Measurements from ENCODE around the gene IFNAR1.

Gene IFNAR1

DNA sequence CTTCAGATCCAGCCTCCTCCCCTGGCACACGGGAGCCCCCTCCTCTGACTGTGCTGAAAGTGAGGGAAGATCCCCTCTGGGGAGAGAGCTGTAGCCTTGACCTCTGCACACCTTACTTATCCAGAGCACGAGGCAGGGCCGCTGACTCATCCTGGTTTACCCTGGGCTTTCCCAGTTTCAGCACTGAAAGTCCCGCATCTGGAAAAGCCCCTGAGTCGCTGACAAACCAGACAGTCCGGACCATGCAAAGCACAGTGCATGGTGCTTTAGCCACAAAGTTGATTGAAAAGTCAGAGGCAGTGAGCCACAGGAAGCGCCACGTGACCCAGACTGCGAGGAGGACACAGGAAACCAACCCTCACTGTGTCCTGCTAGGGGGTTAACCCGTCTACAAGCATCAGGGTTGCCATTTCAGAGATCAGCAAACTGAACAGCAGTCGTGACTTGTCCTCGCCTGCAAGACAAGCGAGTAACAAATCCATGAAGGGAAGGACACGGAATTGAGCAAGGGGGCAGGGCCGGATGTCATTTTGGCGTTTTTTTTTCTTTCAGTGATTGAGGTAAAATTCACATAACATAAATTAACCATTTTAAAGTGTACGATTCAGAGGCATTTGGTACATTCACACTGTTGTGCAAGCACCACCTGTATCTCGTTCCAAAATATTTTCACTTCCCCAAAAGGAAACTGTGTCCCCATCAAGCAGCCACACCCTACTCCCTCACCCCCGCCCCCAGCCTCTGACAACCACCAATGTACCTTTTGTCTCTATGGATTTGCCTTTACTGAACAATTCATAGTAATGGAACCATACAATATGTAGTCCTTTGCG, 58.5 kb downstream of the IFNAR1 start:
- H2AFZ ChIP-seq (ENCODE audit: low read length), result peak overlapping the region; percentile 78
- no peaks in the 10 kb centered on the region for H4K20me1 ChIP-seq (ENCODE audit: insufficient read depth, low read length, poor library complexity, severe bottlenecking)
- no peaks in the 10 kb centered on the region for H3F3A ChIP-seq (ENCODE audit: low read depth)
- peaks cover 37% of the 10 kb centered on the region for H3K4me1 ChIP-seq (ENCODE audit: insufficient read depth, low read length, poor library complexity, severe bottlenecking)
- no peaks in the 10 kb centered on the region for H3K9me3 ChIP-seq (ENCODE audit: insufficient read depth, low read depth, low read length)
- 0 out of 2 replicates have a peak, but pooled peaks cover 3% of the 10 kb centered on the region for H3K79me2 ChIP-seq (ENCODE audit: insufficient read depth, low read length)
- H3K4me3 ChIP-seq (ENCODE audit: low read length, poor library complexity, severe bottlenecking), result peak overlapping the region; percentile 68
- H3K27me3 ChIP-seq (ENCODE audit: insufficient read depth, low read length, poor library complexity, severe bottlenecking), result no peaks in the 10 kb centered on the region
- H3K36me3 ChIP-seq (ENCODE audit: insufficient read depth, low read length), result no peaks in the 10 kb centered on the region
- H3K4me2 ChIP-seq (ENCODE audit: low read depth, low read length, poor library complexity, severe bottlenecking), result peak overlapping the region; percentile 78
- TF ChIP-seq, protein P1, sequence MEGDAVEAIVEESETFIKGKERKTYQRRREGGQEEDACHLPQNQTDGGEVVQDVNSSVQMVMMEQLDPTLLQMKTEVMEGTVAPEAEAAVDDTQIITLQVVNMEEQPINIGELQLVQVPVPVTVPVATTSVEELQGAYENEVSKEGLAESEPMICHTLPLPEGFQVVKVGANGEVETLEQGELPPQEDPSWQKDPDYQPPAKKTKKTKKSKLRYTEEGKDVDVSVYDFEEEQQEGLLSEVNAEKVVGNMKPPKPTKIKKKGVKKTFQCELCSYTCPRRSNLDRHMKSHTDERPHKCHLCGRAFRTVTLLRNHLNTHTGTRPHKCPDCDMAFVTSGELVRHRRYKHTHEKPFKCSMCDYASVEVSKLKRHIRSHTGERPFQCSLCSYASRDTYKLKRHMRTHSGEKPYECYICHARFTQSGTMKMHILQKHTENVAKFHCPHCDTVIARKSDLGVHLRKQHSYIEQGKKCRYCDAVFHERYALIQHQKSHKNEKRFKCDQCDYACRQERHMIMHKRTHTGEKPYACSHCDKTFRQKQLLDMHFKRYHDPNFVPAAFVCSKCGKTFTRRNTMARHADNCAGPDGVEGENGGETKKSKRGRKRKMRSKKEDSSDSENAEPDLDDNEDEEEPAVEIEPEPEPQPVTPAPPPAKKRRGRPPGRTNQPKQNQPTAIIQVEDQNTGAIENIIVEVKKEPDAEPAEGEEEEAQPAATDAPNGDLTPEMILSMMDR (conservative IDR thresholded peaks at IDR 0.05; ENCODE audit: low read length), result no peak
- TF ChIP-seq EZH2phosphoT487 (IDR thresholded peaks at IDR 0.05; ENCODE audit: borderline replicate concordance), result no peak
- H3K9ac ChIP-seq (ENCODE audit: low read depth, low read length, poor library complexity, severe bottlenecking), result peak overlapping the region; percentile 68
- no peaks in the 10 kb centered on the region for H3K9me2 ChIP-seq (replicated peaks; ENCODE audit: low read depth, low read length)

DNA sequence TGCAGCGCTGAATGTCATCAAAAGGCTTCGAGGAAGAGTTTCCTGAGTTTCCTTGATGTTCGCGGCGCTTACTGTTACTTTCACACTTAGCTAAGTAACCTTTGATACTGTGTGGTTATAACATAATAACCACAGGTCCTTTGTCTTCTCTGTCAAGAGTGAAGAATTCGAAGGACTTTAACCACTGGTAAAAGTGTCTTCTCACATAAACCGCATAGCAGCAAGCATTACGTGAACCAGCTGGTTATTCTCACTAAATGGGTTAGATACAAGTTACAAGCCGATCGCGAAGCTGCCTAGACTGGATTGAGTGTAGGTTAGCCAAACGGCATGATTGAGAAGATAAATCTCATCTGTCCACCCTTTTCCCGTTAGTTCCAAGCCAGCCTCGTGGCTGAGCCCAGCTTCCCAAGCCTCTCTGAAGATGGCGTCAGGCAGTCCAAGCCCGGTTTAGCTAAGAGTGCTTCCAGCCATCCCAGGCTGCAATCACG, 60.1 kb downstream of the IFNAR1 start:
- H3K4me3 ChIP-seq (ENCODE audit: low read length, poor library complexity, severe bottlenecking), result no peak overlapping the region
- H3F3A ChIP-seq (ENCODE audit: low read depth), result no peaks in the 10 kb centered on the region
- no peaks in the 10 kb centered on the region for H3K36me3 ChIP-seq (ENCODE audit: insufficient read depth, low read length)
- no peak overlapping the region for H3K9ac ChIP-seq (ENCODE audit: low read depth, low read length, poor library complexity, severe bottlenecking)
- no peaks in the 10 kb centered on the region for H3K9me2 ChIP-seq (replicated peaks; ENCODE audit: low read depth, low read length)
- H3K9me3 ChIP-seq (ENCODE audit: insufficient read depth, low read depth, low read length), result no peaks in the 10 kb centered on the region
- no peaks in the 10 kb centered on the region for H4K20me1 ChIP-seq (ENCODE audit: insufficient read depth, low read length, poor library complexity, severe bottlenecking)
- H2AFZ ChIP-seq (ENCODE audit: low read length), result no peak overlapping the region
- H3K4me2 ChIP-seq (ENCODE audit: low read depth, low read length, poor library complexity, severe bottlenecking), result no peak overlapping the region
- no peaks in the 10 kb centered on the region for H3K27me3 ChIP-seq (ENCODE audit: insufficient read depth, low read length, poor library complexity, severe bottlenecking)
- H3K79me2 ChIP-seq (ENCODE audit: insufficient read depth, low read length), result 0 out of 2 replicates have a peak, but pooled peaks cover 3% of the 10 kb centered on the region
- no peak for TF ChIP-seq EZH2phosphoT487 (IDR thresholded peaks at IDR 0.05; ENCODE audit: borderline replicate concordance)
- TF ChIP-seq, protein P1 (conservative IDR thresholded peaks at IDR 0.05; ENCODE audit: low read length), result no peak
- H3K4me1 ChIP-seq (ENCODE audit: insufficient read depth, low read length, poor library complexity, severe bottlenecking), result peaks cover 33% of the 10 kb centered on the region

DNA sequence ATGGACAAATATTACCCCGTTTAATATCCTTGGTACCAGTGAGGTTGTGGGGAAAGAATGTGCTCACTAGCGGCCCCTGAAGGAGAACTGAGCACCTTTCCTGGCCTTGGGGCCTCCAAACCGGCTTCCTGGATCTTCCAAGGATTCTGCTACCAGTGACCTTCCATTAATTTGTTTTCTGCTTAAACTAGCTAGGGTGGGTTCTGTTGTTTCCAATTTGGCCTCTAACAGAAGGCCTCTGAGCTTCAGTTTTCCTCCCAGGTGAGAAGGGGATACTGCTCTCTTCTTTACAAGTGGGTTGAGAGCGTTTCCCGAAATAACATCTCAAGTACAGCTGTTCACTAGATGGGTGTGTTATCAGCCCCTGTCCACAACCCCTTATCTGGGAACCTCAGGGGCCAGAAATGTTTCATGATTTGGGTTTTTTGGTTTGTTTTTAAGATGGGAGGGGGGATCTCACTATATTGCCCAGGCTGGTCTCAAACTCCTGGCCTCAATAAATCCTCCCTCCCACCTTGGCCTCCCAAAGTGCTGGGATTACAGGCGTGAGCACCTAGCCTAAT, 61.5 kb downstream of the IFNAR1 start:
- Histone ChIP-seq H3K9me3 (ENCODE audit: insufficient read depth, low read depth, low read length) (no peaks in the 10 kb centered on the region), H4K20me1 (ENCODE audit: insufficient read depth, low read length, poor library complexity, severe bottlenecking) (no peaks in the 10 kb centered on the region), H2AFZ (ENCODE audit: low read length) (no peak overlapping the region), H3K4me1 (ENCODE audit: insufficient read depth, low read length, poor library complexity, severe bottlenecking) (peaks cover 22% of the 10 kb centered on the region), H3K4me2 (ENCODE audit: low read depth, low read length, poor library complexity, severe bottlenecking) (no peak overlapping the region), H3K9me2 (replicated peaks; ENCODE audit: low read depth, low read length) (no peaks in the 10 kb centered on the region), H3F3A (ENCODE audit: low read depth) (no peaks in the 10 kb centered on the region), H3K27me3 (ENCODE audit: insufficient read depth, low read length, poor library complexity, severe bottlenecking) (no peaks in the 10 kb centered on the region), H3K36me3 (ENCODE audit: insufficient read depth, low read length) (no peaks in the 10 kb centered on the region), H3K9ac (ENCODE audit: low read depth, low read length, poor library complexity, severe bottlenecking) (no peak overlapping the region), H3K4me3 (ENCODE audit: low read length, poor library complexity, severe bottlenecking) (no peak overlapping the region), H3K79me2 (ENCODE audit: insufficient read depth, low read length) (0 out of 2 replicates have a peak, but pooled peaks cover 3% of the 10 kb centered on the region)
- TF ChIP-seq, protein P1 (conservative IDR thresholded peaks at IDR 0.05; ENCODE audit: low read length), result peak; percentile 52; the same call in 1 of the 2 replicates
- TF ChIP-seq EZH2phosphoT487 (IDR thresholded peaks at IDR 0.05; ENCODE audit: borderline replicate concordance), result no peak

Measured in Loucy (cell line).